22Rv1 (cell line): Measurements from ENCODE around the gene TMEM174.
"Not testable (repeated sequence)": the region's sequence is repeated elsewhere in the genome, so short reads cannot be mapped to it uniquely, and the experiment has no call there.

Experiments
- H3K27ac ChIP-seq: fragments of 450-650 bp; 2 replicates; pipeline ENCODE4 v1.5.1; 2017
- CTCF ChIP-seq: fragments of 450-650 bp; IDR thresholded peaks from 2 replicates; pipeline ENCODE4 v1.5.1; 2017; ENCODE audit warnings: mild to moderate bottlenecking
- ZFX ChIP-seq: fragments of 450-650 bp; IDR thresholded peaks from 2 replicates; pipeline ENCODE4 v1.6.1; 2017; ENCODE audit warnings: antibody characterized with exemption, borderline replicate concordance

Gene TMEM174

GRCh38 chr5:73214996-73215395 lies 42.0 kb downstream of the TMEM174 start:
- no peak for TF ChIP-seq ZFX
- no peak for TF ChIP-seq CTCF
- no peak overlapping the region for H3K27ac ChIP-seq

GRCh38 chr5:73215531-73215890 lies 42.5 kb downstream of the TMEM174 start:
- H3K27ac ChIP-seq: no peak overlapping the region
- TF ChIP-seq CTCF: no peak

GRCh38 chr5:73215891-73216610 lies 43.1 kb downstream of the TMEM174 start:
- 0 out of 2 replicates have a peak overlapping the region, but pooled peaks have one; percentile 38 for H3K27ac ChIP-seq
- TF ChIP-seq CTCF (peak; percentile 96), ZFX (no peak)

GRCh38 chr5:73218552-73219171 lies 45.7 kb downstream of the TMEM174 start:
- no peak overlapping the region for H3K27ac ChIP-seq
- no peak for TF ChIP-seq ZFX
- peak; percentile 53 for TF ChIP-seq CTCF

- H3K27ac ChIP-seq: not testable (repeated sequence)
Observed at GRCh38 chr5:73219336-73219735, 46.3 kb downstream of the TMEM174 start.

- TF ChIP-seq CTCF (no peak), ZFX (no peak)
- no peak overlapping the region for H3K27ac ChIP-seq
Observed at GRCh38 chr5:73221161-73221560, 48.2 kb downstream of the TMEM174 start.

GRCh38 chr5:73221726-73222125 lies 48.7 kb downstream of the TMEM174 start:
- TF ChIP-seq CTCF (no peak), ZFX (no peak)
- H3K27ac ChIP-seq: no peak overlapping the region
